ENCODE data around the gene TBCD.

DNA sequence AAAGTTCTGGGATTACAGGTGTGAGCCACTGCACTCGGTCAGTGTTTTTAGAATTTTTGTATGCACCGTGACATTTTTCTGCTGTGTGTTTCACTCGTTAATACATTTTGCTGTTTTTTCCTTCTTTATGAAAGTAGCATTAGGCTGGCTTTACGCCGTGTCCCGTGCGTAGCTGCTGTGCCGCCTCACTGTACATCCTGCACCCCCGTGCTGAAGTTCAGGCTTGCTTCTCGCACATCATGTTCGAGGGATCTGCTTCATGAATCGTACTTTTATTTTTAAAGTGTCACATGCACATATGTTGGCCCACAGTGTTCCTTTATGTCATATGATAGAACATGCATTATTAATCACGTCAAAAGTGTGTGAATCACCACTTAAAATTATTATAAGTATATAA lies 172.3 kb downstream of the TBCD start:
- no peak for TF ChIP-seq POLR2AphosphoS5 (IDR thresholded peaks at IDR 0.05; ENCODE audit: borderline replicate concordance, low read depth, low read length)
- no peak for TF ChIP-seq EZH2 (IDR thresholded peaks at IDR 0.05)
